Measurements from ENCODE around the gene LCN6.

- TF ChIP-seq GATA3 (IDR thresholded peaks at IDR 0.05; ENCODE audit: low read depth, low read length) (no peak), GATA2 (IDR thresholded peaks at IDR 0.05; ENCODE audit: low read depth, low read length) (no peak)
Measured at GRCh38 chr9:136748201-136748600, at the start of gene LCN6.
